Duodenal mucosa (tissue), 2 donors: ENCODE measurements around the gene DCAF5.
"Not testable (repeated sequence)": the region's sequence is repeated elsewhere in the genome, so short reads cannot be mapped to it uniquely, and the experiment has no call there.

ENCODE experiments used
- H3K27ac ChIP-seq: one replicate; pipeline ENCODE4 v1.7.0; 2013; ENCODE audit warnings: low read depth, low read length
- H3K27me3 ChIP-seq, 2 donors: one replicate each; pipeline ENCODE4 v1.7.0; 2013; ENCODE audit warnings: low read length in 2 of 2, control low read depth in 1 of 2; ENCODE audit not compliant: insufficient read depth in 2 of 2, control insufficient read depth in 1 of 2
- H3K36me3 ChIP-seq, 2 donors: one replicate each; pipeline ENCODE4 v1.7.0; 2013; ENCODE audit warnings: low read length in 2 of 2, control low read depth in 1 of 2; ENCODE audit not compliant: insufficient read depth in 2 of 2, control insufficient read depth in 1 of 2
- H3K4me1 ChIP-seq, 2 donors: one replicate each; pipeline ENCODE4 v1.7.0; 2013; ENCODE audit warnings: low read length in 2 of 2, control low read depth in 1 of 2; ENCODE audit not compliant: insufficient read depth in 2 of 2, control insufficient read depth in 1 of 2
- H3K4me3 ChIP-seq, 2 donors: one replicate each; pipeline ENCODE4 v1.7.0; 2013; ENCODE audit warnings: low read length in 2 of 2, low read depth in 1 of 2
- H3K9ac ChIP-seq, 2 donors: one replicate each; pipeline ENCODE4 v1.7.0; 2013; ENCODE audit warnings: low read length in 2 of 2, low read depth in 1 of 2
- H3K9me3 ChIP-seq, 2 donors: one replicate each; pipeline ENCODE4 v1.7.0; 2013; ENCODE audit warnings: low read length in 2 of 2, control low read depth in 1 of 2; ENCODE audit not compliant: control insufficient read depth in 1 of 2

The DCAF5 gene

DNA sequence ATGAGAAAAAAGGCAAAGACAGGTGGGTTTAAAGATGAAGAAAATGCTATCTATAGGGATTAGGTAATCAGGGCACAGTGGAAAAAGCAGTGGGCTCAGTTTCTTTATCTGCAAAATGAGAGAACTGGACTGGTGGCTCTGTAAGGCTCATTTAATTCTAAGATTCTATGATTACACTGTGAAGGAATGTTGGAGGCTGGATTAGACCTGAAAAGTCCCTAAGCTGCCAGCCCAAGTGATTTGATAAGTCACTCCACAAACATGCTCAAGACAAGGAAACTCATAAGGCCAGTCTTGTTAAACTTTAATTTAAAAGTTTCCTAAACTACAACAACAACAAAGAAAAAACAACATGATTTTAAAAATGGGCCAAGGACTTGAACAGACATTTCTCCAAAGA lies 75.1 kb downstream of the DCAF5 start:
- H3K9me3 ChIP-seq, result no peaks in the 10 kb centered on the region
- H3K4me1 ChIP-seq, result peaks cover 4 to 21% of the 10 kb centered on the region in 2 donors
- H3K27ac ChIP-seq, result peak overlapping the region; percentile 22
- no peaks in the 10 kb centered on the region for H3K27me3 ChIP-seq
- H3K4me3 ChIP-seq, result no peak overlapping the region
- H3K36me3 ChIP-seq, result peaks cover 0 to 28% of the 10 kb centered on the region in 2 donors
- no peak overlapping the region for H3K9ac ChIP-seq

DNA sequence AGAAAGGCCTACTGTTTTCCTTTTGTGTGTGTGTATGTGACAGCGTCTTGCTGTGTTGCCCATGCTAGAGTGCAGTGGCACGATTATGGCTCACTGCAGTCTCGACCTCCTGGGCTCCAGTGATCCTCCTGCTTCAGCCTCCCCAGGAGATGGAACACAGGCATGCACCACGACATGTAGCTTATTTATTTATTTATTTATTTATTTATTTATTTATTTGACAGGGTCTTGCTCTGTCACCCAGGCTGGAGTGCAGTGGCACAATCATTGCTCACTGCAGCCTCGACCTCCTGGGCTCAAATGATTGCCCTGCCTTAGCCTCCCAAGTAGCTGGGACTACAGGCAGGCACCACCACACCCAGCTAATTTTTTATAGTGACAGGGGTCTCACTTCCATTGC lies 75.7 kb downstream of the DCAF5 start:
- H3K36me3 ChIP-seq, result peaks cover 0 to 33% of the 10 kb centered on the region in 2 donors
- not testable (repeated sequence) for H3K9ac ChIP-seq, H3K27ac ChIP-seq, H3K9me3 ChIP-seq, H3K27me3 ChIP-seq, H3K4me3 ChIP-seq
- peaks cover 4 to 20% of the 10 kb centered on the region in 2 donors for H3K4me1 ChIP-seq

DNA sequence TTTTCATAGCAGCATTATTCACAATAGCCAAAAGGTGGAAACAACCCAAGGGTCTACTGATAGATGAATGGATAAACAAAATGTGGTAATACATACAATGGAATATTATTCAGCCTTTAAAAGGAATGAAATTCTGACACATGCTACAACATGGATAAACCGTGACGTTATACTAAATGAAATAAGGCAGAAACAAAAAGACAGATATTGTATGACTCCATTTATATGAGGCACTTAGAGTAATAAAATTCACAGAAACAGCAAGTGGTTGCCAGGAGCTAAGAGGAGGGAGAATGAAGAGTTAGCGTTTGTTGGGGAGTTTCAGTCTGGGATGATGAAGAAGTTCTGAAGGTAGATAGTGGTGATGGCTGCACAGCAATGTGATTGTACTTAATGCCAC lies 76.6 kb downstream of the DCAF5 start:
- H3K27ac ChIP-seq, result no peak overlapping the region

DNA sequence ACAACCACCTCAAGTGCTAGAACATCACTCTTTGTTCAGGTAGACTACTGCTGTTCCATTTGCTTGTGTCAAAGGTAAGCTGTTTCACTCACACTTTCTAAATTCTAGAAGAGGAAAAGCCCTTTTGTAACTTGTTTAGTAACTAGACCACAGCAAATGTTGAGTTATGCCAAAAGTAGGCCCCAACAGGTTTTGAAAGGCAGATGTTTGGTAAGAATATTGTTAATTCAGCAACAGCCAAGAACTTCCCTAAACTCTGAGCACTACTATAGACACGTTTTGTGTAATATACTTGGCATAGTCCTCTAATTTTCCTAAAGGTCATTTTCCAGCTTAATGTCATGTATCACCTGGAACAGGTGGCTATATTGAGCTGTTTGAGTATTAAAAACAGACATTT lies 79.0 kb downstream of the DCAF5 start:
- H3K27me3 ChIP-seq, result no peaks in the 10 kb centered on the region
- no peak overlapping the region for H3K9ac ChIP-seq
- no peak overlapping the region for H3K27ac ChIP-seq
- peaks cover 0 to 1% of the 10 kb centered on the region in 2 donors for H3K4me1 ChIP-seq
- H3K4me3 ChIP-seq, result no peak overlapping the region
- H3K36me3 ChIP-seq, result peaks cover 3 to 42% of the 10 kb centered on the region in 2 donors
- H3K9me3 ChIP-seq, result no peaks in the 10 kb centered on the region

More for the DNA sequence above, 76.6 kb downstream of the DCAF5 start:
- Histone ChIP-seq H3K27me3 (no peaks in the 10 kb centered on the region), H3K36me3 (peaks cover under 1 to 31% of the 10 kb centered on the region in 2 donors), H3K9ac (no peak overlapping the region), H3K9me3 (no peaks in the 10 kb centered on the region), H3K4me3 (no peak overlapping the region), H3K4me1 (peaks cover 4 to 12% of the 10 kb centered on the region in 2 donors)

DNA sequence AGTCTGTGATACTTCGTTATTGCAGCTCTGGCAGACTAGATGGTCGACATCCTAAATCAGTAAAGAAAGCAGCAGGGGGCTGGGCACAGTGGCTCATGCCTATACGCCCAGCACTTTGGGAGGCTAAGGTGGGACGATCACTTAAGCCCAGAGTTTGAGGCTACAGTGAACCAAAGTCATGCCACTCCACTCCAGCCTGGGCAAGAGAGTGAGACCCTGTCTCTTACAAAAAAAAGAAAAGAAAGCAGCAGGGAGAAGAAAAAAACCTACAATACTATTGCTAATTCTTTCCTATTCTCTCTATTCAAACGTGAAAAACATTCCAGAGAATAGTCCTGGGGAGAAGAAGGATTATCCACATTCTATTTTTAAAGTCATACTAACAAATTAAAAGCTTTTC lies 79.5 kb downstream of the DCAF5 start:
- Histone ChIP-seq H3K4me1 (no peaks in the 10 kb centered on the region), H3K27ac (no peak overlapping the region), H3K9ac (no peak overlapping the region), H3K36me3 (peaks cover 3 to 43% of the 10 kb centered on the region in 2 donors), H3K27me3 (no peaks in the 10 kb centered on the region), H3K9me3 (no peaks in the 10 kb centered on the region), H3K4me3 (no peak overlapping the region)

DNA sequence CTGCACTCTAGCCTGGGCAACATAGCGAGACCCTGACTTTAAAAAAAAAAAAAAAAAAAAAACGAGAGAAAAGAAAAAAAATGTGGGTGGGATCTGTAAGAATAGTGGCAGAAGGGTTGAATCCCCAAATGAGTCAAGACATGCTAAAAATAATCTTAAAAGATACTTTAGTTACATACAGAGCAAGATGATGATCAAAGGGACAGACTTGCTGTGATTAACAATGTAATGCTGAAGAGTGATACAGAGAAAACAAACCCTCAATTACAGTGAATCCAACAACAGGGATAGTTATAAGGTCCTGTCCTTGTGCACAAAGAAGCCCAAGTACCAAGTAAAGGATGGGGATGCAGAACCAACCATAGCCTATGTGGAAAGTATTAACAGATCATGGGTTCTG lies 80.3 kb downstream of the DCAF5 start:
- no peaks in the 10 kb centered on the region for H3K27me3 ChIP-seq
- H3K36me3 ChIP-seq, result peaks cover 3 to 43% of the 10 kb centered on the region in 2 donors

DNA sequence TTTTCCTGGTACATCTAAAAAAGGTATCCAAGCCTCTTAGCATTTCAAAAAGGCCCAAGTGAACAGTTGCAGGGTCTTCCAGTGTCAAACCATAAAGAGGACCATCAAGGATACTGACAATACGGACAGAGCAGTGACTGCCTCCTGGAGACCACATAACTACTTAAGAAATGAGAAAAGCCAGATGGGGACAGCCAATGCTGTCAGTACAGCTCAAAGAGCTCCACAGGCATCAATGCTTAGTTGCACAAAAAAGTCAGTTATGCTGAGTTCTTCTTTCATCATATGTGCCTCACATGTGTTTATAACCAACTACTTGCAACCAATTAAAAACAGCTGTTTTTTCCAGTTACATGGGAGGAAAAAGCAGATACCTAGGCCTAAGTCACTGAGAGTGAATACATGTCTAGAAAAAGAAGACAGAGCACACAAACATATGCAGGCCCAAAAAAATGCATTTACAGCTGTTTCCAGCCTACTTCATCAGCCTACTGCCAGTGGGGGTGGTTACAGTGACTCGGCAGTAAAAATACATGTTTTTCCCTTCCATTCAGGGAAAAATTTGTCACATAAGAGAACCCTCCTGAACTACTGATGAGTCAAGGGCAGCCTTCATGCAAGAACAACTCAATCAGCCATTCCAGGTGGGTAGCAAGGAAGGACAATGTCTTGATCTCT lies 84.0 kb downstream of the DCAF5 start:
- Histone ChIP-seq H3K36me3 (peaks cover 3 to 37% of the 10 kb centered on the region in 2 donors), H3K9me3 (no peaks in the 10 kb centered on the region), H3K27ac (no peak overlapping the region), H3K4me1 (no peaks in the 10 kb centered on the region), H3K4me3 (no peak overlapping the region), H3K27me3 (no peaks in the 10 kb centered on the region), H3K9ac (no peak overlapping the region)

More for the DNA sequence above, 80.3 kb downstream of the DCAF5 start:
- H3K27ac ChIP-seq, result no peak overlapping the region
- no peak overlapping the region for H3K4me3 ChIP-seq
- no peak overlapping the region for H3K9ac ChIP-seq
- no peaks in the 10 kb centered on the region for H3K4me1 ChIP-seq
- H3K9me3 ChIP-seq, result no peaks in the 10 kb centered on the region

DNA sequence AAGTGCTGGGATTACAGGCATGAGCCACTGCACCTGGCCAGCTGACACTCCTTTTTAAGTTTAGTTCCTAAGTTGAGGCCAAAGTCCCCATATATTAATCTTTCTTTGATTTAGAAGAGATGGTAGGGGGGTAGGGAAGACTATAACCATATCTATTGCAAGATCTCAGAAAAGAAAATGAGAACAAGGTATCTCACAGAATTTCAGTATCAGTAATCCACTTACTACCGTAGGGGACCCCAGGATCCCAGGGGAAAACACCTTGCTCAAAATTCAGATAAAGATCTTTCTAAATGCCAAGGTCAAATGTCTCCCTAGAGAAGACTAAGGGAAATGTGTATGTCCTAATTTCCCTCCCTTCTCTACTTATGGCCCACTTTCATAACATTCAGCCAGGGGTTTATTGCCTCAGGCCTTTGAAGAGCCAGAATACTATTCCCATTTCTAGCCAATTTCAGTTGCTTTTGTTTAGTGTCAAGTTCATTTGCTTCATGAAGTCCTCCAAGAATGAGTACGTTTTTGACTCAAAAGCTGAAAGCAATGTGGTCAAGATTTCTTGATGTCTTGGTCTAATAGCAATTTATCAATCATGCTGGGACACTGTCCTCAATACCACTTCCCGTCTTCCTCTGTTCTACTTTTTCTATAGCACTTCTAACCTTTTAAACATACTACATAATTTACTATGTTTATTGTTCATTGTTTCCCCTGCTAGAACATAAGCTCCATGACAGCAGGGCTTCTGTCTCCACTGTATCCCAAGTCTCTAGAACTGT lies 86.3 kb downstream of the DCAF5 start:
- Histone ChIP-seq H3K9me3 (no peaks in the 10 kb centered on the region), H3K27me3 (no peaks in the 10 kb centered on the region), H3K4me3 (no peak overlapping the region), H3K4me1 (no peaks in the 10 kb centered on the region), H3K36me3 (peaks cover 5 to 35% of the 10 kb centered on the region in 2 donors), H3K27ac (no peak overlapping the region), H3K9ac (no peak overlapping the region)

DNA sequence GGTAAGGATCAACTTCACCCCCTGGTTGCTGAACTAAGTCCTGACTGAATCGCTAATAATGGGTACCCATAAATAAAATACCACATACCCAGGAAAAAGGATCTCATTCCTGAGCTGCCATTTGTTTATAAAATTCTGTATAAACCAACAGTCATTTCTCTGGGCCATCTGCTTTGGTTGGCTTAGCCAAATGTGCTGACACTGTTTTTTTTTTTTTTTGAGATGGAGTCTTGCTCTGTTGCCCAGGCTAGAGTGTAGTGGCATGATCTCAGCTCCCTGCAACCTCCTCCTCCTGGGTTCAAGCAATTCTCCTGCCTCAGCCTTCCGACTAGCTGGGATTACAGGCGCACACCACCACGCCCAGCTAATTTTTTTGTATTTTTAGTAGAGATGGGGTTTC lies 87.0 kb downstream of the DCAF5 start:
- H3K36me3 ChIP-seq, result peaks cover 5 to 38% of the 10 kb centered on the region in 2 donors
- H3K27ac ChIP-seq, H3K9me3 ChIP-seq, H3K27me3 ChIP-seq, H3K9ac ChIP-seq, H3K4me3 ChIP-seq, H3K4me1 ChIP-seq: not testable (repeated sequence)

DNA sequence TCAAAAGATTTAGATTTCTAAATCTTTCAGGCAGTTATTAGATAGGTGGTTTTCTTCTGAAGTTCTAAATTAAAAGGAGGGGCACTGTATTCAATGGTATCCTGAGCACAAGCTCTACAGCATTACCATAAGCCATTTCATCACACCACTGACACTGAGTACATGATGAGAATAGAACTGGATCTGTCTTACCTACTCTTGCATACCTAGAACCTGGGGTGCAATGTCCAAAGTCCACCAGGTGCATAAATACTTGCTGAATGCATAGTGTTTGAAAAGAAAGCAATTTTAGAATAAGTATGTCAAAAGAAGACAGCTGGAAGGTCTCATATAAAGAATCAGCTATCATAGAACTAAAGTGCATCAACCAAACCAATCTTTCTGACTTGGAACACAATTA lies 88.3 kb downstream of the DCAF5 start:
- Histone ChIP-seq H3K4me3 (no peak overlapping the region), H3K36me3 (peaks cover 5 to 36% of the 10 kb centered on the region in 2 donors), H3K27ac (no peak overlapping the region), H3K4me1 (no peaks in the 10 kb centered on the region), H3K9me3 (no peaks in the 10 kb centered on the region), H3K9ac (no peak overlapping the region), H3K27me3 (no peaks in the 10 kb centered on the region)
